Gastrocnemius medialis (tissue), 4 donors: Measurements from ENCODE around the gene JMJD7. TPM values are rescaled to one million over a fixed set of nuclear protein-coding genes. Genes with fewer than 3 reads are reported as not detected.

Experiments used
- ATAC-seq, 2 donors: fragments of 150-250 bp; one replicate each; pipeline ENCODE4 v1.9.1; 2016
- DNase-seq, 2 donors: peaks; one replicate each; pipeline ENCODE4 v3.0.0-alpha.2; 2019
- H3K27ac ChIP-seq, 4 donors: fragments of 200-600 bp; sonication (generic); 1 replicate in 1 of 4; 2 replicates in 3 of 4; pipeline ENCODE4 v1.5.1; 2016 to 2018; ENCODE audit warnings: mild to moderate bottlenecking in 2 of 4, moderate library complexity in 1 of 4
- H3K27me3 ChIP-seq, 3 donors: fragments of 200-600 bp; sonication (generic) in 2 of 3; 1 replicate in 1 of 3; 2 replicates in 2 of 3; pipeline versions ENCODE4 v1.5.1 to v1.6.0; 2016 to 2019; ENCODE audit warnings: mild to moderate bottlenecking in 1 of 3, moderate library complexity in 1 of 3
- H3K36me3 ChIP-seq, 2 donors: fragments of 200-600 bp; sonication (generic) in 1 of 2; one replicate each; pipeline ENCODE4 v1.5.1; 2017 to 2018
- H3K4me1 ChIP-seq, 2 donors: fragments of 200-600 bp; sonication (generic) in 1 of 2; one replicate each; pipeline ENCODE4 v1.5.1; 2016 to 2017; ENCODE audit warnings: mild to moderate bottlenecking in 2 of 2
- H3K4me3 ChIP-seq, 4 donors: fragments of 200-600 bp; sonication (generic) in 3 of 4; 1 replicate in 1 of 4; 2 replicates in 3 of 4; pipeline ENCODE4 v1.5.1; 2016 to 2019; ENCODE audit warnings: mild to moderate bottlenecking in 2 of 4
- H3K9me3 ChIP-seq, 3 donors: fragments of 200-600 bp; sonication (generic) in 2 of 3; 1 replicate in 1 of 3; 2 replicates in 2 of 3; pipeline ENCODE4 v1.5.1; 2016 to 2019
- POLR2A ChIP-seq, 2 donors: fragments of 450-650 bp; IDR thresholded peaks; one replicate each; pipeline ENCODE4 v1.6.1; 2017; ENCODE audit warnings: antibody characterized with exemption in 2 of 2, mild to moderate bottlenecking in 2 of 2, moderate library complexity in 2 of 2
- in situ Hi-C, 4 donors: fragments of 200-750 bp; cut with MboI; loops; one replicate each; pipeline versions ENCODE4 v1.15.0 to v1.8.0; 2017; ENCODE audit warnings: low sequenced_read_pairs in 4 of 4
- intact Hi-C: fragments of 100-400 bp; cut with DNase I; formaldehyde crosslinking; loops from one replicate; pipeline ENCODE4 v1.15.1; 2023; ENCODE audit warnings: low total_unique reads
- total RNA-seq, 4 donors: library from RNA; depleted of rRNA; stranded (reverse); fragments of >200 nt; gene quantifications; one replicate each; pipeline versions ENCODE4 v1.1.0 to v1.2.3, GENCODE V29; 2016
- TF ChIP-seq, protein P1 (sequence below), 5 experiments: fragments of 450-650 bp in 3 of 5; fragments of 200-600 bp in 2 of 5; sonication (generic) in 2 of 5; IDR thresholded peaks in 4 of 5; conservative IDR thresholded peaks in 1 of 5; 1 replicate in 4 of 5; 2 replicates in 1 of 5; pipeline ENCODE4 v1.5.1; 2016 to 2019; ENCODE audit warnings: antibody characterized with exemption in 5 of 5, mild to moderate bottlenecking in 3 of 5, moderate library complexity in 3 of 5

Gene JMJD7
- total RNA-seq, 4 donors from 2014 or later, result 1.7 to 7.6 (median 3.9) TPM

DNA sequence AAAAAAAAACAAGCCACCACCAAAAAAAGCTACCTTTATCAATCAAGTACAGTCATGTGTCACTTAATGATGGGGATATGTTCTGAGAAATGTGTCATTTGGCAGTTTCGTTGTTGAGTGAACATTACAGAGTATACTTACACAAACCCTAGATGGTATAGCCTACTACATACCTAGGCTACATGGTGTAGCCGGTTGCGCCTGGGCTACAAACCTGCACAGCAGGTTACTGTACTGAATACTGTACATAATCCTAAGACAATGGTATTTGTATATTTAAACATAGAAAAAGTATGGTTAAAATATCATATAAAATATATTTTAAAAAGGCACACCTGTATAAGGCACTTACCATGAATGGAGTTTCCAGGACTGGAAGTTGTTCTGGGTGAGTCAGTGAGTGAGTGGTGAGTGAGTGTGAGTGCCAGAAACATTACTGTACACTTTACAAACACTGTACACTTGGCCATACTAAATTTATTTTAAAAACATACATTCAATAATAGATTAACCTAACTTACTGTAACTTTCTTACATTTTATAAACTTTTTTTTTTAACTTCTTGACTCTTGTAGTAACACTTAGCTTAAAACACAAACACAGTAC lies 25.9 kb upstream of the JMJD7 start:
- in situ Hi-C loops, result loop anchor here in 1 of 4 donors (25.0 kb wide), 1 partner anchor 190 kb away; no protein-coding TSS in a partner anchor
- DNase-seq, result no peak
- intact Hi-C loops, result no loop called here
- H3K4me1 ChIP-seq, result peaks cover 3 to 9% of the 10 kb centered on the region in 2 donors
- H3K27me3 ChIP-seq, result no peaks in the 10 kb centered on the region
- no peak for TF ChIP-seq POLR2A (IDR thresholded peaks at IDR 0.05)
- TF ChIP-seq, protein P1, sequence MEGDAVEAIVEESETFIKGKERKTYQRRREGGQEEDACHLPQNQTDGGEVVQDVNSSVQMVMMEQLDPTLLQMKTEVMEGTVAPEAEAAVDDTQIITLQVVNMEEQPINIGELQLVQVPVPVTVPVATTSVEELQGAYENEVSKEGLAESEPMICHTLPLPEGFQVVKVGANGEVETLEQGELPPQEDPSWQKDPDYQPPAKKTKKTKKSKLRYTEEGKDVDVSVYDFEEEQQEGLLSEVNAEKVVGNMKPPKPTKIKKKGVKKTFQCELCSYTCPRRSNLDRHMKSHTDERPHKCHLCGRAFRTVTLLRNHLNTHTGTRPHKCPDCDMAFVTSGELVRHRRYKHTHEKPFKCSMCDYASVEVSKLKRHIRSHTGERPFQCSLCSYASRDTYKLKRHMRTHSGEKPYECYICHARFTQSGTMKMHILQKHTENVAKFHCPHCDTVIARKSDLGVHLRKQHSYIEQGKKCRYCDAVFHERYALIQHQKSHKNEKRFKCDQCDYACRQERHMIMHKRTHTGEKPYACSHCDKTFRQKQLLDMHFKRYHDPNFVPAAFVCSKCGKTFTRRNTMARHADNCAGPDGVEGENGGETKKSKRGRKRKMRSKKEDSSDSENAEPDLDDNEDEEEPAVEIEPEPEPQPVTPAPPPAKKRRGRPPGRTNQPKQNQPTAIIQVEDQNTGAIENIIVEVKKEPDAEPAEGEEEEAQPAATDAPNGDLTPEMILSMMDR (IDR thresholded peaks at IDR 0.05 in 4 of 5, conservative IDR thresholded peaks at IDR 0.05 in 1 of 5), result no peak
- H3K9me3 ChIP-seq, result no peaks in the 10 kb centered on the region
- no peak for ATAC-seq
- H3K4me3 ChIP-seq, result no peak overlapping the region
- H3K36me3 ChIP-seq, result peaks cover 0 to 14% of the 10 kb centered on the region in 2 donors
- H3K27ac ChIP-seq, result no peak overlapping the region

DNA sequence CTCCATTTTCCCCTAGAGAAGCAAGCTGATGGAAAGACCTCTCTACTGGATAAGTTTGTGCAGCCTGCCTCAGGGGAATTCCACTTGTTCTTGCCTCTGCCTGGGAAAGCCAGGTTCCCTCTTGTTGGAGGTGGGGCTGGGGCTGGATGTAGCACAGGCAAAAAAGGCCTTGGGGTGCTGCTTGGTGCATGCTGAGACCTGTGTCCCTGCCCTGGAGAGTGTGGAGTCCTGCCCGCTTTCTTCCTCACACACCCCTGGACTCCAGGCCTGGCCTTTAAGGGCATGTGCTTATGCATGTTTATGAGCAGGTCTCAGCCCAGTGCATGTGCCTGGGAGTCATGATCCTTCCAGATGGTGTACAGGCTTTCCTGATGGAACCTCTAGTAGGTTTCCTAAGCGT lies 23.5 kb upstream of the JMJD7 start:
- peaks cover 3 to 7% of the 10 kb centered on the region in 2 donors for H3K4me1 ChIP-seq
- in situ Hi-C loops, result loop anchor here in 1 of 4 donors (25.0 kb wide), 1 partner anchor 192 kb away; no protein-coding TSS in a partner anchor
- DNase-seq (no peak), ATAC-seq (no peak)
- TF ChIP-seq, protein P1 (IDR thresholded peaks at IDR 0.05 in 4 of 5, conservative IDR thresholded peaks at IDR 0.05 in 1 of 5), result no peak
- no peak for TF ChIP-seq POLR2A (IDR thresholded peaks at IDR 0.05)
- H3K27me3 ChIP-seq, result no peaks in the 10 kb centered on the region
- H3K9me3 ChIP-seq, result no peaks in the 10 kb centered on the region
- peaks cover 0 to 14% of the 10 kb centered on the region in 2 donors for H3K36me3 ChIP-seq
- intact Hi-C loops, result no loop called here
- no peak overlapping the region for H3K27ac ChIP-seq
- H3K4me3 ChIP-seq, result no peak overlapping the region

DNA sequence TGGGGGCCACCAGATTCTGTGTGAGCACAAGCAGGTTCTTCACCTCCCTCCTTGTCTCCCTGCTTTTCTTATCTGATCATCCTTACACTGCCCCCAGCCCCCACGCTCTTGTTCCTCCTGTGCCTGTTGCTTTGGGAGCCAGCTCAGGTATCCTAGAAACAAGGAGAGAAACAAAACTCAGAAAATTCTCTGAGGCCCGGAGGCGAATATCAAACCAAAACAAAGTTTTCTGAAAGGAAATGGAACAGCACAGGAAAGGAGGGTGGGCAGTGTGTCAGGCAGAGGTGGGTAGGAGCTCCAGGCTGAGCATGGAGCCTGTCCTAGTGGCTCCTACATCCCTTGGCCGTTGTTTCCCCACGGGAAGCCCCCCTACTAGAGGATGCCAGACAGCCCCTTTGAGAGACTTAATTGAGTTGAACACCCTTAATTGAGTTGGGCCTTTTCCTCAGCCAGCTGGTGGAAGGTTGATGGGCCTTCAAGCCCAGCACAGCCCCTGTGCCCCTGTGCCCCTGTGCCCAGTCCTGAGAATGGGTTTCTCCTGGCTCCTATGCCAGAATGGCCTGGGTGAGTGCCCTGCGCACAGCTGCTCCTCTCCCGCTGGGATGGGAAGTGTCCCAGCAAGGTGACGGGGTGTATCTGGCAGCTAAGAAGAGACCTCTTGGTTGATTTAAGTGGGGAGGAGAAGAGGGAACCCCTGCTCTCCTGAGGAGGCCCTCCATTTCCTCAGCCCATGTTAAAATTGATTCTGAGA lies 22.8 kb upstream of the JMJD7 start:
- no peak for TF ChIP-seq POLR2A (IDR thresholded peaks at IDR 0.05)
- TF ChIP-seq, protein P1 (IDR thresholded peaks at IDR 0.05 in 4 of 5, conservative IDR thresholded peaks at IDR 0.05 in 1 of 5), result no peak
- DNase-seq (no peak), ATAC-seq (no peak)
- intact Hi-C loops (no loop called here), in situ Hi-C loops (loop anchor here in 1 of 4 donors (25.0 kb wide), 1 partner anchor 193 kb away; no protein-coding TSS in a partner anchor)
- H3K4me3 ChIP-seq, result no peak overlapping the region
- peaks cover 0 to 10% of the 10 kb centered on the region in 2 donors for H3K36me3 ChIP-seq
- H3K27ac ChIP-seq, result no peak overlapping the region
- peaks cover 3 to 7% of the 10 kb centered on the region in 2 donors for H3K4me1 ChIP-seq
- H3K27me3 ChIP-seq, result no peaks in the 10 kb centered on the region
- H3K9me3 ChIP-seq, result no peaks in the 10 kb centered on the region

DNA sequence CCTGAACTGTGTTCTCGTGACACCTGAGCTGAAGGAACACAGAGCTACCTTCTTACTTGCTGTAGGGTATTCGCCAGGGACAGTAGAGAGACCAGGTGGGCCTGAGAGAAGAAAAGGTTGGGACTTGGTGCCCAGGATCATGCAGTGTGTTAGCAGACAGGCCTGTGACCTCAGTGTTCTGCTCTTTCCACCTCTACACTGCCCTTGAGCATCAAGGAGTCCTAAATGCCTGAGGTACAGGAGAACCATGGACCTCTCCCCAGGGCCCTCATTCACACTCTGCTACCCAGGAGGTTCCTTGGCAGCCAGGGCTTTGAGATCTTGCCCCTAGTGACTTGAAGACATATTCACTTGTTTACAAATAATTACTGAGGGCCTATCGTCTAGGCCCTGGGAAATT lies 22.2 kb upstream of the JMJD7 start:
- intact Hi-C loops (no loop called here), in situ Hi-C loops (loop anchor here in 1 of 4 donors (25.0 kb wide), 1 partner anchor 193 kb away; no protein-coding TSS in a partner anchor)
- Histone ChIP-seq H3K9me3 (no peaks in the 10 kb centered on the region), H3K4me1 (peaks cover 3 to 7% of the 10 kb centered on the region in 2 donors), H3K27me3 (no peaks in the 10 kb centered on the region), H3K36me3 (peaks cover 0 to 3% of the 10 kb centered on the region in 2 donors), H3K4me3 (no peak overlapping the region), H3K27ac (no peak overlapping the region)
- no peak for ATAC-seq
- no peak for DNase-seq
- no peak for TF ChIP-seq POLR2A (IDR thresholded peaks at IDR 0.05)
- TF ChIP-seq, protein P1 (IDR thresholded peaks at IDR 0.05 in 4 of 5, conservative IDR thresholded peaks at IDR 0.05 in 1 of 5), result no peak
